ENCODE results near the gene NUF2.
"Not testable (repeated sequence)": the region's sequence is repeated elsewhere in the genome, so short reads cannot be mapped to it uniquely, and the experiment has no call there.

Gene NUF2

DNA sequence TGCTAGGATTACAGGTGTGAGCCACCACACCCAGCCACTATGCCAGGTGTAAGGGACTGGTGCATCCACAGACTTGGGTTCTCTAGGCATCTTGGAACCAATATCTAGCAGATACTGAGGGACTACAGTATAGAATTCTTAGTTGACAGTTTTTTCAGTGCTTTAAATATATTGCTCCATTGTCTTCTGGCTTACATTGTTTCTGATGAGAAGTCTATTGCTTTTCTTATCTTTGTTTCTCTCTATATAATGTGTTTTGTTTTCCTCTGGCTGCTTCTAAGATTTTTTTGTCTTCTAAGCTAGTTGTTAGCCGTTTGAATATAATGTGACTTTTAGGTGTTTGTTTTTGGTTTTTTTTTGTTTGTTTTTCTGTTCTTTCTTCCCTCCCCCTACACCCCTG lies 13.5 kb downstream of the NUF2 start:
- no peak for DNase-seq (ENCODE audit: low read depth in 2 of 2)

DNA sequence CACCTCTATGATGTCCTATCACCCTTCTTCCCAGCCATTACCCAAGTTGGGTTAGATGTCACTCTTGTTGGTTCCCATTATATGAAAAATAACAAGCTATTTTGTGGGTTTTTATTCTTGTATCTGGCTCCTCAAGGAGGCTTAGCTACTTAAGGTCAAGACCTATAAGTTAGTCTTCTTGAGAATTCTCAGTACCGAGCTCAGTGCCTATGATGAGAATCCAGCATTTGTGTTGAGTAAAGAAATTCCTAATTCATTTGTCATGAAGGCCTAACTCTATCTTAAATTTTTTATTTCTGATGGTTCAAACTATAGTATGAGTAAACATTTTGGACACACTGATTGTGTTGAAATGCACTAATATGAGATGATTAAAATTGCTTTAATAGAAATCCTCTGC lies 15.9 kb downstream of the NUF2 start:
- DNase-seq (ENCODE audit: low read depth in 2 of 2), result no peak

DNA sequence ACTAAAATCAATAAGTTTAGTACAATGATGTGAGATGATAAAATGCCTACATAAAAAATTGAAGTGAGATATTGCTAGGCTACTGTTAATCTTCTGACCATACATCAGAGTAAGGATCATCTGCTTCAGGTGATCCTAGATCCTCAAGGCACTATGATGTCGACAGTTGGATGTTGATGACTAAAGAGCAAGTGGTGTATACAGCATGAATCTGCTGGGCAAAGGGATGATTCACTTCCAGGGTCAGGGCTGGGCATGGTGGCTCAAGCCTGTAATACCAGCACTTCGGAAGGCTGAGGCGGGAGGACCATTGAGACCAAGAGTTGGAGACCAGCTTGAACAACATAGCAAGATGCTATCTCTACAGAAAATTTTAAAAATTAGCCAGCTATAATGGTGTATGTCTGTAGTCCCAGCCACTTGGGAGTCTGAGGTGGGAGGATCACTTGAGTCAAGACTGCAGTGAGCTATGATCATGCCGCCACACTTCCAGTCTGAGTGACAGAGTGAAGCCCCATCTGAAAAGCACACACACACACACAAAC lies 24.6 kb downstream of the NUF2 start:
- no peak for DNase-seq (ENCODE audit: low read depth in 2 of 2)

DNA sequence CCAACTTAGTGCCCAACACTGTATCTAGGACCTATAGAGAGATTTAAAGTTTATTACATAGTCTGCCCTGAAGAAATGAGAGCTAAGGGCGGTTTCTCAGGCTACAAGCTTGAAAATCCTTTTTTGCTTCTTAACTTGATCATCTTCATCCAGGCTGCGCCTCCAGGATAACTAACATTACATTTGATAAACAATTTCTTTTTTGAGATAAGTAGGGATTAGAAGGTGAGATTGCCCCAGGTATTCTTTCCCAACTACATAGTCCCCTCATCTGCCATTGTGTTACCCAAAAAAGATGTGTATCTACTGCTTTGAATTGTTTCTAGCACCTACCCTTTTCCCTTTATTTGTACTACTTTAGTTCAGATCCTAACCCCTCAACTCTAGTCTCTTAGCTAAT lies 25.4 kb downstream of the NUF2 start:
- no peak for DNase-seq (ENCODE audit: low read depth in 2 of 2)

DNA sequence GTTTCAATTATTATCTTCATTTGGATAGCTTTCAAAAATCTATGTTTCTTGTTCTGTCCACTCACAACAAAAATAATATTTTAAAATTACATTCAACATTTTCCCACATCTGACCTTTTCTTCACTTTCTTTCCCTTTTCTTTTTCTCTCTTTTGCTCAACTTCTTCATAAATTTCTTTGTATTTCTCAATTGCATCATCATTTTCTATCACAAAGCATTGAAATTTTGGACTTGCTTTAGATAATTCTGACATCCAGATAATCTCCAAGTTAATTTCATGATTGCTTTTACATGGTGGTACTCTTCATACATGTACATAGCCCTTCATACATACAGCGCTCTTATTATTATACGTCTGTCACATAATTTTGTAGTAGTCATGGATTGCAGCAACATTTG lies 30.2 kb downstream of the NUF2 start:
- no peak for DNase-seq (ENCODE audit: low read depth in 2 of 2)

DNA sequence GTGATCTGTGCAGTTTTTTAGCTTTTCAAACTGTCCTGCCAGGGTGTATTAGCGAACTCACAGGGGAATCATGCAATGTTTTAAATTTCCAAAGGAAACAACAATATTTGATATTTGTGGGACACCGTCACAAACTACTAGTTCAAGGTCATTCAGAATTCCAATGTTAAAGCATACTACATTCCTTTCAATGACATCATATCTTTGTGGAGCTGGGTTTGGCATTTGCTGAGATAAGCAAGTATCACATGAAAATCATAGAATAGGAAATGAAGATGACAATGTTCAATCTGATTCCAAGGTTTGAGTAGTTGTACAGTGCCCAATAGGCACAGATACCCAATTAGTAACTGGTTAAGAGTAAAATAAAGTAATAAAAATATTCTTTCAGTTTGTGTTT lies 35.6 kb downstream of the NUF2 start:
- DNase-seq (ENCODE audit: low read depth in 2 of 2), result no peak

DNA sequence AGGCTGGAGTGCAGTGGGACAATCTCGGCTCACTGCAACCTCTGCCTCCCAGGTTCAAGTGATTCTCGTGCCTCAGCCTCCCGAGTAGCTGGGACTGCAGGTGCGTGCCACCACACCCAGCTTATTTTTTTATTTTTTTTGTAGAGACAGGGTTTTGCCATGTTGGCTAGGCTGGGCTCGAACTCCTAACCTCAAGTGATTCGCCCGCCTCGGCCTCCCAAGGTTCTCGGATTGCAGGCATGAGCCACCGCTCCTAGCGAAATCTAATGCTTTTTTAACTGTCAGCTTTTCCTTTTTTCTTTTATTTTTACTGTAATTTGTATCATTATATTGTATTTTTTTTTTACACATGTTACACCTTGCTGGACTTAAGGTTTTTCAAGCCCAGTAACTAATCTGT lies 36.4 kb downstream of the NUF2 start:
- DNase-seq (ENCODE audit: low read depth in 2 of 2), result not testable (repeated sequence)

DNA sequence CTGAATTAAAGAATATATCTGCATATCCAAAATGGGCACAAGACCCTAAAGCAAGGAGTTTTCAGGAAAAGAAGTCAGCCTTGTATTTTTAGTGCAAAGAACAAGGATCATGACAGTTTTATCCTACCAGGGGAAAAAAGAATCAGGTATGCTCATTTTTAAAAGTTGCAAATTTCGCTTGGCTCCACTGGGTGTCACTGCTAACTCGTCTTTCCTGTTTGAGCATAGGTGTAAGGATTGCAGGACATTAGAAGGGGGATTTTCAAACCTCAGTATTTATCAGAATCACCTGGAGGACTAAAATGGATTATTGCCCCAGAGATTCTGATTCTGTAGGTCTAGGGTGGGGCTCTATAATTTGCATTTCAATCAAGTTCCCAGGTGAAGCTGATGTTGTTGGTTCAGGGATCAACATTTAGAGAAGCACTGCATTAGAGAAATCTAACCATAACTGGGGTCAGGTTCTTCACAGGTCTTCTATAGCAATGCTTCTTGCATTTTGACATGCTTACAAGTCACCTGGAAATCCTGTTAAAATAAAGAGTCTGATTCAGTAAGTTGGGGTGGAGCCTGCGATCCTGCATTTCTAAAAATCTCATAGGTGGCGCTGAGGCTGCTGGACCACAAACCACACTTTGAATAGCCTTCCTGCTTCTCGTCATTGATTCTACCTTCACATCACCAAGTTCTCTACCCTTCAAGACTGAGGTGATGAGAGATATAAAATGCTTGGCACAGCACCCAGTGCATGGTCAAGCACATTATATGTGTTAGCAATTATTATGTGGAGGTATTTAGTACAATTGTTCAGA lies 39.6 kb downstream of the NUF2 start:
- DNase-seq (ENCODE audit: low read depth in 2 of 2), result no peak

DNA sequence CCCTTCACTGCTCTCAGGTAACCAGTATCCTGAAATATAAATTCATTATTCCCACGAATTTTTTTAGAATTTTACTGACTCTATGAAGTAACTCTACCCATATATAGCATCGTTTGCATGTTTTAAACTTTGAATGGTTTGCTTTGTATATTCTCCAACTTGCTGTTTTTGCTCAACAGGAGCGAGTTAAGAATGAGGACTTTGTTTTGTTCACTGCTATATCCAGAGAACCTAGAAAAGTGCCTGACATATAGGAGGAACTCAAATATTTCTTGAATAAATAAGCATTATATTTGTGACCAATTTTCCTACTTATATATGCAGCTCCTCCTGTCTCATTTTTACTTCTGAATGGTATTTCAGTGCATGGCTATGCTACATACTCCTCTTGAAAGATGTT lies 43.4 kb downstream of the NUF2 start:
- no peak for DNase-seq (ENCODE audit: low read depth in 2 of 2)

DNA sequence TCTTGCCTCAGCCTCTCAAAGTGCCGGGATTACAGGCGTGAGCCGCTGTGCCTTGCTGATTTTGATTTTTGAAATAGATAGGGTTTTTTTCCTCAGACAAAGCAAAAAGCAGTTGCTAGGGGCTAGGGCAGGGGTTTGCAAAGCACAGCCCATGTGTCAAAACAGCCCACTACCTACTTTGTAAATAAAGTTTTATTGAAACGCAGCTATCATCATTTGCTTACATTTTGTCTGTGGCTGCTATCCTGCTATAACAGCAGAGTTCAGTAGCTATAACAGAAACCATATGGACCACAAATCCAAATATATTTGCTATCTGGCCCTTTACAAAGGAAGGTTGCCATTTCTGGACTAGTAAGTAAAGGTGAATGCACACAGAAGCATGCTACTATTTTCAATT lies 44.8 kb downstream of the NUF2 start:
- no peak for DNase-seq (ENCODE audit: low read depth in 2 of 2)

DNA sequence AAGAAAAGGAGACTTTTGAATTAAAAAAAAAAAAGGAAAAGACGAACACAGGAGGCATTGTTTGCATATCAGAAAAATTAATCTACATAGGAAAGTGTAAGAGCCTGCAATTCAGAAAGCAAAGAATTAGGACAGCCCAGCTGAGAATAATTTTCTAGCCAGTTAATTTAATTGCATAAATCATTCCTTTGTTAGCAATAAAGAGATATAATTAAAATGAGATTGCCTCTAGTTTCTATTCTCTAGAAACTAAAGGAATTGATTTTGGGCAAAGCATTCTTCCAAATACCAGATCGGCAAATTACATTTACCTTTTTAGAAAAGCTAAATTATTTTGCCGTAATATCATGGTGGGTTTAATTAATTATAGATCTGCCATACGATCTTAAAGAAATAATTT lies 46.0 kb downstream of the NUF2 start:
- DNase-seq (ENCODE audit: low read depth in 2 of 2), result no peak

DNA sequence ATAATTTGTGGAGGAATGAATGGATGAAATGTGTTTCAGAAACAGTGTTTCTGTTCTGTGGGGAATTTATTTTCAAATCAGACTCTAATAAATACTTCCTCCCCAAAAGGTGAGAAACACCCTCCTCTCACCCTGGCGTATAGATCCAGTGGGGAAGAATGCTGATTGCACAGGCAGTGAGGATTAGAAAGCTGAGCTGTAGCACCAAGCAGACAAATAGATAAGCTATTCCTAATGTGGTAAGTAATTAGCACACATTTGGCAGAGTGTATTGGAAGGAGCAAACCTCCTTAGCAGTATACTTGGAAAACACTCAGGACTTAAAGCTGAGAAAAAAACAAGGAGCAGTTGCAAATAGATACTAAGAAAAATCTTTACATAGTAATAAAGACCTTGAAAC lies 50.8 kb downstream of the NUF2 start:
- DNase-seq (ENCODE audit: low read depth in 2 of 2), result no peak

DNA sequence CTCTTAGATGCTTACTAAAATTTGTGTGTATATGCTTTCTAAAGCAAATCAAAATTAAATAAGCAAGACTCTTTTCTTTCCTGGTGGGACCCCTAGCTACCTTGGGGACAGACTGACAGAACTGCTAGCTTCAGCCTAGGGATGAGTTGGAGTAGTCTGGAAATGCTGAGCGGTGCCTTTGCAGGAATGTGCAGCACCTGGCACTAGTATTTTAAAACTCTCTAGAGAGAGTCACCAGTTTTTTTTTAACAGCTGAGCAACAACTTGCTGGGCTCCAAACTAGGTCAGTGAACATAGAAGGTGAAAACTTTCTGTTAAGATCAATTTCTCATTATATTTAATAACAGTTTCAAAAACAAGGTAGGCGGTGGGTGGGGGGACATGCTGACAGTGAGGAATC lies 56.8 kb downstream of the NUF2 start:
- no peak for DNase-seq (ENCODE audit: low read depth in 2 of 2)

DNA sequence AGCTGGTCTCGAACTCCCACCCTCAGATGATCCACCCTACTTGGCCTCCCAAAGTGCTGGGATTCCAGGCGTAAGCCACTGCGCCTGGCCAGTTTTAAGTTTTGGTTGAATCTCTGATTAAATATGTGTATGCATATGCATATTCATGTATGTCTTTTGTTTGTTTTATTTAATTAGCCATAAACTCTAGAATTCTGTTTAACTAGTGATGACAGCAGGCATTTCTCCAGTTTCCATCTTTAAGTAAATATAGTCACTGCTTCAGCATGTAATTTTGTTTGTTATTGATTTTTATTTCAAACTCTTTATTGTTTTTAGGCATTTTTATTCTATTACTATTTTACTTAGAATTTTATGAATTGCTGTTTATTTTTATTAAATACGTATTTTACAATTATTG lies 58.0 kb downstream of the NUF2 start:
- DNase-seq (ENCODE audit: low read depth in 2 of 2), result no peak

DNA sequence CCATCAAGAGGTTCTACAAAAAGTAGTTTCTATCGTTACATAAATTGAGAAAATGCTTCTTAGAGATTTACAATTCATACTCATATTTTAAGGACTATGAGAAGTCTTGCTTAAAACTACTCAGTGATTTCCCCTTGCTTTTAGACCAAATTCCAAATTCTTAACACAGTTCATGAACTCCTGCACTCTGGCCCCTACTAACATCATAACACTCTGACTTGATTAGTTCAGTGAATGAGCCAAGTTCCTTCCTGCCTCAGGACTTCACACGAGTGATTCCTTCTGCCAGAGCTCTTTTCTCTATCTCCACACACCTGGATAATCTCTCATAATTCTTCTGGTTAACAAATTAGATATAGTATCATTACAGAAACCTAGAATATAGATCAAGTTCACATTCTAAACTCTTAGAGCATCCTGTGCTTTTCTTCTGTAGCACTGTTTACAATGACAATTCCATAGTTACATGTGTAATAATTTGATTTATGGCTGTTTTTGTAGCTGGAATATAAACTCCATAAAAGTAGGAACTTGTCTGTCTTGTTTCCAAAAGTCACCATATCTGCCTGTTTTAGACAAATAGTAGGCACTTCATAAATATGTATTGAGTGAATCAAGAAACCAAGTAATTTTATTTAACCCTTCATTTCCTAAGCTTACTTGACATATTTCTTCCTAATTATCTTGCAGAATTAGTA lies 59.9 kb downstream of the NUF2 start:
- DNase-seq (ENCODE audit: low read depth in 2 of 2), result no peak

DNA sequence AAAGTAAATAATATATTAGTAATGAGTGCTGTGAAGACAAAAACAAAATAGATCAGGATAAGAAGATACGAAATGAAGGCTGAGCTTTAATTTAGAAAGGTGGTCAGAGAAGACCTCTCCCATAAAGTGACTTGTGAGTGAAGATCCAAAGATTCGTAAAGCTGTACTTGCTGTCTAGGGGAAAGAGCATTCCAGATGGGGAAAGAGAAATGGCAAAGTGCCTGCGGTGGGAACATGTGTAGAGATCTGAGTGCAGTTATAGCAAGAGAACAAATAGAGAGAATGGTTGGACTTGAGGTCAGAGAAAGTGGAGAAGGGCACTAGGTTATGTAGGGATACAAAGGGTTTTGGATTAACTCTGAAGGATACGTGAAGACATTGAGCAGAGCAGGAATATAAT lies 60.6 kb downstream of the NUF2 start:
- no peak for DNase-seq (ENCODE audit: low read depth in 2 of 2)

DNA sequence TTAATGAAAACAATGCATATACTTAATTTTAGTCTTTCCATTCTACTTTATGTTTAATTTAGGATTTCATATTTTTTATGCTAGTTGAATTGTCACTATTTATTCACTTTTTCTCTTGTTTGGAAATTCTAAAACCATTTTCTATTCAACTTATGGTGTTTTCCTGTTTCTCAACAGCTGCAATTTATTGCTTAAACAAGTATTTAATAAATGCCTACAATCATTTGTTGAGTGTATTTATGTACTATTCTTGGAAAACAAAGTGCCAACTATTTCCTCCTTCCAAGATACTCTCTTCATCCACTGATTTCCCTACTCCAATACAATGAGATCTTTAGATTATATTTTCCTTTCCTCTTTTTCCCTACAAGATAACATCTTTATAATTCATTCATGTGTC lies 65.4 kb downstream of the NUF2 start:
- DNase-seq (ENCODE audit: low read depth in 2 of 2), result no peak

DNA sequence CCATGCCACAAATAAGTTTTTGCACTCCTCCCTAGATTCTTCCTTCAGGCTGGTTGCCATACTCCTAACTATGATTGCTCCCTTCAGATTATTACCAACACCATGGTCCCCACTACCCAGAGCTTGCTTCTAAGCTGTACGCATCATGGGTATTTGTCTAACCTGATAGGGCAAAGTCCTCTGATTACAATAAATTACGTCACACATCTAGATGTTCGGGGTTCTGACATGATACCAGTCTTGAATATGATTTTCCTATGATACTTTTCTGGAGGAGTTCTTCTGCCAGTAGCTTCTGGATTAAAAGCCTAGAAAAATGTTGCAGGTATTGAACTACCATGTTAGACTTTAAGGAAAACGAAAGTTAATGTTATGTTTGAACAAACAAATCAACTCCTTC lies 67.2 kb downstream of the NUF2 start:
- no peak for DNase-seq (ENCODE audit: low read depth in 2 of 2)

DNA sequence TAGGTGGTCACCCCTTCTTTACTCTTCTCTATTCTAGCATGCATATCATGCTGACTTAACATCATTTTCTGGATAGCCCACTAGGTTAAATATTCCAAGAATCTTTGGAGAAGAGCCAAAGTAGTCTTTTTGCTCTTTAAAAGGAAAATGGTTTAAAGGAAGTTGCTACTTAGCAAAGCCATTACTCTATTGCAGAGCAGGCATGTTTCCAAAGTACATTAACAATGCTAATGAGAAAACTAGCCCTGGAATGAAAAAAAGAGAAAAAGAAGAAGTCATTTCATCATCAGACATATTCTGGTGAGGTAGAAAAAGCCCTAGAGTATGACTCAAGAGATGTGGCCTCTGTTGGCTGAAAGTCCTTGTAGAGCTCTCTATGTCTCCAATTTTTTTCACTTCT lies 74.0 kb downstream of the NUF2 start:
- no peak for DNase-seq (ENCODE audit: low read depth in 2 of 2)

DNA sequence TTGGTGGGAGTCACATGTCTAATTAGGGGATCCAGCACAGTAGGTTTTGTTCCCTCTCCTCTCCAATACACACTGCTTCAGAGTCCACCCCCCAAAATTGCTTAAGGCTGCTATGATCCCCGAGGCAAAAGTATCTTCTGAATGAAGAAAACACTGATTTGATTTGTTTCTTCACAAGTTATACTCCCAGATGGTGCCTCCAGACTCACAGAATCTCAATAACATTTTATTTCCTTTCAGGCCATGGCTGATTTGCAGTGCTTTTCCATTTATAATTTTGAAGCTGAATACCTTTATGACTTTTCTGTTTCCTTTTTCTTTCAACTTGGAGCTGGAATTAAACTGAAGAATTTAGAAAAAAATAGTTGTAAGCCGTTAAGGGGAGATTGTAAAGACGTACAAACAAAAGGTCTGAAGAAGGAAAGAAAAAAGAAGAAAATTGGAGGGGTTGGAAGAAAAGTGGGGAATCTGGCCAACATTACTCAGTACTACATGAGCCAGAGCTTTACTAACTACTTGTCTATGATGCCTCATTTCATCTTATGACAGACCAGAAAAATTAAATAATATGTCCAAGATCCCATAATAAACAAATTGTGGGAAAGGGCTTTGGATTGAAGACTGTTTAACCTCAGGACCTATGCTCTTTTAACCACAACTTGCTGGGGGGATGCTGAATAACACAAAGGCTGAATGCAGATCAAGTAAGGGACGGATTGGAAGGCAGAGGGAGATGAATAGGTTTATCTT lies 75.9 kb downstream of the NUF2 start:
- DNase-seq (ENCODE audit: low read depth in 2 of 2), result no peak

DNA sequence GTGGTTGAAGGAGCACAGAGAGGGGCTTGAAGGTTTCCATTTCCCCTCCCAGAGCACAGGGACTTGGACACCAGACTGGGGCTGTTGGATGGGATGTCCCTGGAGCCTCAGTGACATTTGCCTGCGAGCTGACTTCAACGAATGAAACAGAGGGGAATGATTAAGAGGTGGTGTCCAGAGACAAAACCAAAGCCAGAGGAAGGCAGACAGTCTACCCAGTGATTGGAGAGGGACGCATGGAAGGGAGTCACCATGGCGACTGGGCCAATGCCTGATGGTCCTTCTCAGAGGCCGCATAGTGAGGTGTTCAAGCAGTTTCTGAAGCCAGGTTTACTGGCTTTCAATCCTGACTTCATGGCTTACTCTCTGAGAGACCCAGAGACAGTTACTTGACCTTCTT lies 77.2 kb downstream of the NUF2 start:
- DNase-seq (ENCODE audit: low read depth in 2 of 2), result no peak

DNA sequence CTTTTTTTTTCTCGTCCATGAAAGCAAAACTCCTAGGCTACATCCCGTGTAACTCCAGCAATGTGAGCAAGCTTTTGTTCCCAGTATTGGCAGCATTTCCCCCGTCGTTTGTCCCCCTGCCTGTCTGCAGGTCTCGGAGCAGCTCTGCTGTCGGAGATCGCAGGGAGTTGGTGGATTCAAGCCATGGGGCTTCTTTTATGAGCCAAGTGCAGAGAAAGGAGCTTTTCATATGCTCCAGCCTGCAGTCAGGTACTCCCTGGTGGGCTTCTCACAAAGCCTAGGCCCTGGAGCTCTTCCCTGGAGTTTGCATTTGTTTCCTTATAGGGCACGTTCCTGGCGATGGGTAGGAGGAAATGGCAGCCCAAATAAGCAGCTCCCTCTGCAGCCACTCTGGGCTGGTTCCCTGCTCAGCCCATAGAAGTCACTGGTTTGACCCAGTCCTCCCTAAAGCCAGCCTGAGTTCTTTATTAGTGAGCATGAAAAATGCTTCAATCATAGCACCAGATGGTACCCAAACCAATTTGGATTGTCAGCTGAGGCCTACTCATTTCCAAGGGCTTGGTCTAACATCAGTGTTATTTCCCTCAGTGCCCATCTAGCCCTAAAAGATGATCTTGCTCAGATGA lies 78.3 kb downstream of the NUF2 start:
- no peak for DNase-seq (ENCODE audit: low read depth in 2 of 2)

Measured in stimulated activated CD8-positive, alpha-beta memory T cell treated with anti-CD3 and anti-CD28 coated beads, Interleukin-2, amount 100 ng/mL, for 48 hours (primary cell).